GM21737 (cell line): ENCODE results near the gene FRMD4B.
"Not testable (repeated sequence)": the region's sequence is repeated elsewhere in the genome, so short reads cannot be mapped to it uniquely, and the experiment has no call there.

Experiments used
- ATAC-seq: cut with Tn5 transposase; IDR thresholded peaks from one replicate; pipeline ENCODE4 v1.9.1; 2021; ENCODE audit warnings: mild to moderate bottlenecking, moderate library complexity; ENCODE audit not compliant: unreplicated experiment

The FRMD4B gene

GRCh38 chr3:69251078-69251805 is 134.6 kb downstream of the FRMD4B start:
- no peak for ATAC-seq

GRCh38 chr3:69250014-69250413 is 135.9 kb downstream of the FRMD4B start:
- no peak for ATAC-seq

GRCh38 chr3:69249001-69249400 is 136.9 kb downstream of the FRMD4B start:
- ATAC-seq, result no peak

- ATAC-seq, result no peak
Observed at GRCh38 chr3:69248436-69248835, 137.5 kb downstream of the FRMD4B start.

GRCh38 chr3:69246612-69247011 is 139.3 kb downstream of the FRMD4B start:
- no peak for ATAC-seq

GRCh38 chr3:69244039-69244438 is 141.8 kb downstream of the FRMD4B start:
- no peak for ATAC-seq

- ATAC-seq, result no peak
Observed at GRCh38 chr3:69241769-69242168, 144.1 kb downstream of the FRMD4B start.

GRCh38 chr3:69240651-69241568 is 145.0 kb downstream of the FRMD4B start:
- ATAC-seq, result no peak

GRCh38 chr3:69239063-69239462 is 146.8 kb downstream of the FRMD4B start:
- no peak for ATAC-seq

- no peak for ATAC-seq
Observed at GRCh38 chr3:69236812-69237707, 148.8 kb downstream of the FRMD4B start.

- no peak for ATAC-seq
Observed at GRCh38 chr3:69235882-69236281, 150.0 kb downstream of the FRMD4B start.

GRCh38 chr3:69235227-69235626 is 150.7 kb downstream of the FRMD4B start:
- not testable (repeated sequence) for ATAC-seq

GRCh38 chr3:69232482-69232881 is 153.4 kb downstream of the FRMD4B start:
- ATAC-seq, result no peak

- no peak for ATAC-seq
Observed at GRCh38 chr3:69231929-69232440, 153.9 kb downstream of the FRMD4B start.

GRCh38 chr3:69226071-69226470 is 159.8 kb downstream of the FRMD4B start:
- ATAC-seq, result no peak

GRCh38 chr3:69219101-69219708 is 166.7 kb downstream of the FRMD4B start:
- no peak for ATAC-seq

GRCh38 chr3:69218079-69218478 is 167.8 kb downstream of the FRMD4B start:
- no peak for ATAC-seq

GRCh38 chr3:69216981-69217380 is 168.9 kb downstream of the FRMD4B start:
- ATAC-seq, result no peak

GRCh38 chr3:69214241-69214640 is 171.6 kb downstream of the FRMD4B start:
- ATAC-seq, result no peak

GRCh38 chr3:69212411-69213160 is 173.3 kb downstream of the FRMD4B start:
- peak; percentile 68 for ATAC-seq
